GM18520 (cell line): ENCODE measurements around the gene SAMD9.
"Not testable (repeated sequence)": the region's sequence is repeated elsewhere in the genome, so short reads cannot be mapped to it uniquely, and the experiment has no call there.

Experiments
- ATAC-seq: cut with Tn5 transposase; IDR thresholded peaks from one replicate; pipeline ENCODE4 v1.9.1; 2021; ENCODE audit not compliant: unreplicated experiment

Gene SAMD9

GRCh38 chr7:93117852-93118530 is at the start of gene SAMD9:
Gene SAMD9, minus strand, starts transcription at chr7:93117979. Its CDS starts 11,882 bp downstream, at chr7:93106097.
- peak; percentile 99 for ATAC-seq

DNA sequence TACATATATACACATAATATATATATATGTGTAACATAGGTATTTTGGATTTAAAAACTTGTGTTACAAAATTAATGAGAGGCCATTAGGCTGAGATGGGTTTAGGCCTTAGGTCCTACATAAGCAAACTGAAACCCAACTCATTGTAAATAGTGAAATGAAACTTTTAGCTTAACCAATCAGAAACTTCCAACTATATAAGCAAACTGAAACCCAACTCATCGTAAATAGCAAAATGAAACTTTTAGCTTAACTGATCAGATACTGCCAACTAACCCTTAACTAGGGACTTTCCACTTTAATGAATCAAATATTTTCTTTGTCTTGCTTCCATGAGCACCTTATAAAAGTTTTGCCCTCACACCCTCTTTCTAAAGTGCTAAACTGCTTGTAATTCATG is 47.7 kb upstream of the SAMD9 start:
- peak; percentile 99 for ATAC-seq

DNA sequence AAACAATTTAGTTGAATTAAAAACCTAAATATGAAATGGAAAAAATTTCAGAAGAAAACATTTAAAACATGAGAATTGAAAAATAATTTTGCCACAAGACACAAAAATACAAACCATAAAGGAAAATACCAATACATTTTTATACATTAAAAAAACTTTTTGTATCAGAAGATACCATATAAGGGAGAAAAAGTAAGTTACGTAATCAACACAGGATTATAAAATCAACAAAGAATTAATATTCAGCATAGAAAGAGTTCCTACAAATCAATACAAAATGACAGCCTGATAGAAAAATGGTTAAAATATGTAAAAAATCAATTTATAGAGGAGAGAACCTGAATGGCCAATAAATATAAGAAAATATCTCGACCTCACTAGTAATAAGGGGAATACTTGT is 47.0 kb upstream of the SAMD9 start:
- ATAC-seq: no peak

DNA sequence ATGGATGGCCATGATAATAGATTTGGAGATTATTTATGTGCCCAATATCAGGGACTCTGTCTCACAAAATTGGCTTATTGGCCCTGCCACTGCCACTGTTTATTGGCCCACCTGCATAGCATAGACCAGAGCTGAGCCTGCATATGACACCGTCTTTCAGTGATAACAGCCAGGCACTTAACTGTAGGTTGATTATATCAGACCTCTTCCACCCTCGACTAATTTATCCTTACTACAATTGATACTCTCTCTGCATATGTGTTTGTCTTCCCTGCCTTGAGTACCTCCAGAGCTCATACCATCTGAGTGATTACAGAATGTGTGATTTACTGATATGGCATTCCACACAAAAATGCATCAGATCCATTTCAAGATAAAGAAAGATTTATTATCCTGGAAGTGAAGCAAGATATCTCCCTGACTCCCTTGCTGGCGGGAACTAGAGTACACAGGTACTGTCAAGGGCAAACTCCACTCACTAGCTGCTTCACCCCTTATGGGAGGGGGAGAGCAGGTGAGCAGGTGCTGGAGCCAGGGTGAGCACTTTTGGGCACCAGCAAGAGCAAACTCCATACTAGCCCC is 43.5 kb upstream of the SAMD9 start:
- no peak for ATAC-seq

- no peak for ATAC-seq
Observed at GRCh38 chr7:93160410-93160809, 42.6 kb upstream of the SAMD9 start.

DNA sequence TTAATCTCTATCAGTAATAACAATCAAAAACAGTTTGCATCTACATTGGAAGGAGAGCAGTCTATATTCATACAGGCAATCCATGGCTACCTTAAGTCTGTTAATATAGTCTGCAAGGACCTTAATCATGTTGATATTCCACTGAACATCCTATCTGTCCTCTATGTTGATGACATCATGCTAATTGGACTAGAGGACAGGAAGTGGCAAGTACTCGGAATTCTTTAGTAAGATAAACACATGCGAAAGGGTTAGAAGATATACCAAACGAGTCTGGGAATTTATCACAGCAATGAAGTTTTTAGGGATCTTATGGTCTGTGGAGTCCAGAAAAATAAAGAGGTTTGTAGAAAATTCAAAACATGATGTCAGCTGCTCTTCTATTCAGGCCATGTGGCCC is 41.7 kb upstream of the SAMD9 start:
- ATAC-seq: no peak

- no peak for ATAC-seq
Observed at GRCh38 chr7:93156884-93157283, 39.1 kb upstream of the SAMD9 start.

GRCh38 chr7:93150200-93150835 is 32.5 kb upstream of the SAMD9 start:
- no peak for ATAC-seq

- ATAC-seq: no peak
Observed at GRCh38 chr7:93148727-93149126, 30.9 kb upstream of the SAMD9 start.

DNA sequence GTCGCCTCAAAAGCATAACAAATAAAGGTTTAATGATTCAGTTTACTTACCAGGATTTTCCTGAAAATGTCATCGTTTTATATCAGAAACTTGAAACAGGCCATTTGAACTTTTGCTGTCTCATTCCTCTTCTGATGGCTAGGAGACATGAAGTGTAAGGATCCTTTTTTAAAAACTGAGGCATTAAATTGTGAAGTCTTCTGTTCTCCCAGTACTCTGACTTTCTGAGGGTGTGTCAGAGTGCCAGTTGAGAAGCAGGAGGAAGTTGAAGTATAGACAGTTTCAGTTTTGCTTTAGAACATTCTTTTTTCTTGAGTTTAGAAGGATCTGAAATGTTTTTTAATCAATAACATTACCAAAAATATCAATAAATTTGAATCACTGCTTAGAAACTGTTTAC is 30.4 kb upstream of the SAMD9 start, which contains the start of gene SAMD9L:
TSS of gene SAMD9L (minus strand) at position 242 of the 400 bp plus-strand sequence. CDS start 12,414 bp downstream, outside the sequence.
- peak; percentile 46 for ATAC-seq

- ATAC-seq: peak; percentile 76
Observed at GRCh38 chr7:93147363-93147762, 29.6 kb upstream of the SAMD9 start.

GRCh38 chr7:93146472-93147141 is 28.8 kb upstream of the SAMD9 start:
- no peak for ATAC-seq

GRCh38 chr7:93146036-93146435 is 28.3 kb upstream of the SAMD9 start:
- ATAC-seq: no peak

DNA sequence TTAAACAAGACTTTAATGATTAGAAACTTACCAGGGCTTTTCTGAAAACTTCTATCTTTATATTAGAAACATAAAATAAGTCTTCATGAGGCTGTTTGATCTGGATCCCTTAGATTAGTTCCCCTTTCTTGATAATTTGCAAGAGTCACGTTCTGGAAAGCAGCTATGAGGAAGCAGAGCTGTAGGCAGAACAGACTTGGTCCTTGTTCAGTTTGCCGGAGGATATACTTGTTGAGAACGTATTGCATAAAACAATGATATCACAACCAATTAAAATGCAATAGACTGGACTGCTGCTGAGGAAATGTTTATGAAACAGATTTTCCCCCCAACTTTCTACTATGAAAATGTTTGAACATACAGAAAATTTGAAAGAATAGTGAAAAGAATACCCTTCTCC is 27.6 kb upstream of the SAMD9 start:
- no peak for ATAC-seq

GRCh38 chr7:93142127-93142526 is 24.3 kb upstream of the SAMD9 start:
- ATAC-seq: no peak

- no peak for ATAC-seq
Observed at GRCh38 chr7:93140582-93141191, 22.9 kb upstream of the SAMD9 start.

DNA sequence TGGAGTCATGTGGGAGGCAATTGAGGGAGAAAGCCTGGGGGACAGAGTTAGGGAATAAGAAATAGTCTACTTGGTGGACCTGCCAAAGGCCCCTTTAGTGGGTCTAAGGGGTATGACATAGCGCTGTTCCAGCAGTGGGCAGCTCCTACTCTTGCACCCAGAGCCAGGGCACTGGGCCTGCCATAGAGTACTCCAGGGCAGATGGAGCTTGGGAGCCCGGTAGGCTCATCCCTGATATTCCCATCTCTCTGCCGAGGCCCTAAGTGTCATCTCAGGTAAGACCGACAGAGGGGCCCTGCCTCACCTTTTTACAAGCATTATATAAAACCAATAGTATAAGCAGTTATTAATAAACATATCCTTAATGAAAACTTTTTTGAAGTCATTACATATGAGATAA is 20.8 kb upstream of the SAMD9 start:
- ATAC-seq: no peak

- ATAC-seq: no peak
Observed at GRCh38 chr7:93133005-93133404, 15.2 kb upstream of the SAMD9 start.

DNA sequence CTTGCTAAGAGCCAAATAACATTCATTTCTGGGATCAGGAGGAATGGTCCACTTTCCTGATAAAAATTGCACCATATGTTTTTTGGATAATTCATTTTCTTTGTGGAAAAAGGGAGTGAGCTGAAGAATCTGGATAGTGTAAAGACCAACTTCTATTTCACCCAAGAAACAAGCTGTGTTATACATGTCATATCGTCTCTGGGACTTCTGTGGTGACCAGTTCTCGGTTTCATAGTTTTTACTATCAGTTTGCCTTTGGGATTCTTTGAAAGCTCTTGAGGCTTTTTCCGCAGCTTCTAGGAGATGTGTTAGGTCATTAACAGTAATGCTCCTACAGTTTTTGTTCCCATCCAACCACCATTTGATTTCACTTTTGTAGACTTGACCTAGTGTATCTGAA is 14.4 kb upstream of the SAMD9 start:
- ATAC-seq: no peak

DNA sequence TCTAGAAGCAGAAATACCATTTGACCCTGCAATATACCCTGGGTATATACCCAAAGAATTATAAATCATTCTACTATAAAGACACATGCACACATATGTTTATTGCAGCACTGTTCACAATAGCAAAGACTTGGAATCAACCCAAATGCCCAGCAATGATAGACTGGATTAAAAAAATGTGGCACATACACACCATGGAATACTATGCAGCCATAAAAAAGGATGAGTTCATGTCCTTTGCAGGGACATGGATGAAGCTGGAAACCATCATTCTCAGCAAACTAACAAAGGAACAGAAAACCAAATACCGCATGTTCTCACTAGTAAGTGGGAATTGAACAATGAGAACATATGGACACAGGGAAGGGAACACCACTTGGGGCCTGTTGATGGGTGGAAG is 9.2 kb upstream of the SAMD9 start:
- ATAC-seq: not testable (repeated sequence)

DNA sequence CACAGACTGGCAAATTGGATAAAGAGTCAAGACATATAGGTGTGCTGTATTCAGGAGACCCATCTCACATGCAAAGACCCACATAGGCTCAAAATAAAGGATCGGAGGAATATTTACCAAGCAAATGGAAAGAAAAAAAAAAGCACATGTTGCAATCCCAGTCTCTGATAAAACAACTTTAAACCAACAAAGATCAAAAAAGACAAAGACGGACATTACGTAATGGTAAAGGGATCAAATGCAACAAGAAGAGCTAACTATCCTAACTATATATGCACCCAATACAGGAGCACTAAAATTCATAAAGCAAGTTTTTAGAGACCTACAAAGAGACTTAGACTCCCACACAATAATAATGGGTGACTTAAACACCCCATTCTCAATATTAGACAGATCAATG is 5.8 kb upstream of the SAMD9 start:
- ATAC-seq: not testable (repeated sequence)
